GM21786 (cell line): ENCODE measurements around the gene IL4R.
"Not testable (repeated sequence)": the region's sequence is repeated elsewhere in the genome, so short reads cannot be mapped to it uniquely, and the experiment has no call there.

Source experiments
- ATAC-seq: cut with Tn5 transposase; IDR thresholded peaks from one replicate; pipeline ENCODE4 v1.9.1; 2021; ENCODE audit not compliant: unreplicated experiment

Gene IL4R

DNA sequence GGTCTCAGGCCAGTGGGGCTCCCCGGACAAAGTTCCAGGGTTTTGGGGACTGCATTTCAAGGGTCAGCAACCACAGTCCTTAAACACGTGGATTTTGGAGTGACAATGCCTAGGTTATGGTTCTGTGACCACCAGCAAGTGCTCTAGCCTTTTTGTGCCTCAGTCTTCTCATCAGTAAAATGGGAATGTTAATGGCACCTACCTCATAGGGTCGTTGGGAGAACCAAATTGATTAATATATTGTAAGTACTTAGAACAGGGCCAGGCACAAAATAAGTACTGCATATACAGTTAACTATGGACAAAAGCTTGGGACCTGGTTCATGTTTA lies 13.8 kb downstream of the IL4R start:
- ATAC-seq, result no peak

DNA sequence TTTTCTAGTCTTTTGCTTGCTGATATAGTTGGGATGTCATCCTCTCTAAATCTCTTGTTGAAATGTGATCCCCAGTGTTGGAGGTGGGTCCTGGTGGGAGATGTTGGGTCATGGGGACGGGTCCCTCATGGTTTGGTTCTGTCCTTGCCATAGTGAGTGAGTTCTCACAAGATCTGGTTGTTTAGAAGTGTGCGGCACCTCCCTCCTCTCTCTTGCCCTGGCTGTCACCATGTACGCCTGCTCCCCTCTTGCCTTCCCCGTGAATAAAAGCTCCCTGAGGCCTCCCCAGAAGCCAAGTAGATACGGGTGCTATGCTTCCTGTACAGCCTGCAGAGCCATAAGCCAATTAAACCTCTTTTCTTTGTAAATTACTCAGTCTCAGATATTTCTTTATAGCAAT lies 15.2 kb downstream of the IL4R start:
- ATAC-seq, result no peak

DNA sequence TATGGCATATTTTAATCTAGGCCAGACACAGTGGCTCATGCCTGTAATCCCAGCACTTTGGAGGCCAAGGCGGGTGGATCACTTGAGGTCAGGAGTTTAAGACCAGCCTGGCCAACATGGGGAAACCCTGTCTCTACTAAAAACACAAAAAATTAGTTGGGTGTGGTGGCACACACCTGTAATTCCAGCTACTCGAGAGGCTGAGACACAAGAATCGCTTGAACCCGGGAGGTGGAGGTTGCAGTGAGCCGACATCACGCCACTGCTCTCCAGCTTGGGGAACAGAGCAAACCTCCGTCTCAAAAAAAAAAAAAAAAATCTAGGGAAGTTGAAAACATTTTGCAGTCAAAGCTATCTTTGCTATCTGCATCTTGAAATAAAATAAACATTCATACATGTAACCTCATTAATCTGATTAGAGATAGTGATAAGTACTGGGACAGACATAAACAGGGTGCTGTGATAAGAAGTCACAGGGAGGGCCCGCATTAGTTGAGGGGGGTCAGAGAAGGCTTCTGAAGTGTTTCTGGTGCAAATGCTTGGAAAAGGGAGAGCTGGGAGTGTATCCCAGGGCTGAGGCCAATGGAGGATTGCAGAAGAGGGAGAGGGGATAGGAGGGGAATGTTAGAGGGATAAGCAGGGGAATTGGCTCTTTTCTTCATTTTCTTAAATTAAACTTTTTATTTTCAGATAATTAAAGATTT lies 15.8 kb downstream of the IL4R start:
- ATAC-seq, result not testable (repeated sequence)

DNA sequence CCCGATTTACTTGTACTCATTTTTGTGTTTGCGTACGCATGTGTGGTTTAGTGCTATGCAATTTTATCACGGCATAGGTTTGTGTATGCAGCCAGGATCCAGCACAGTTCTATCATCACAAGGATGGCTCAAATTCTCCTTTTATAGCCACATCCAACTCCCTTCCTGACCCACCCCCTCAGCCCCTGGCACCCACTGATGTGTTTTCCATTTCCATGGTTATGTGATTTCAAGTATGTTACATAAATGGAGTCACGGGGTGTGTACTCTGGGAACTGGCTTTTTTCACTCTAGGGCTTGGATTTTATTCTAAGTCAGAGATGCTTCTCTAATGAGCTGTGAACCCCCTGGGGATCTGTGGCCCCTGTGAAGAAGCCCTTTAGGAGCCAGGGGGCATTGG lies 16.8 kb downstream of the IL4R start:
- ATAC-seq, result no peak

DNA sequence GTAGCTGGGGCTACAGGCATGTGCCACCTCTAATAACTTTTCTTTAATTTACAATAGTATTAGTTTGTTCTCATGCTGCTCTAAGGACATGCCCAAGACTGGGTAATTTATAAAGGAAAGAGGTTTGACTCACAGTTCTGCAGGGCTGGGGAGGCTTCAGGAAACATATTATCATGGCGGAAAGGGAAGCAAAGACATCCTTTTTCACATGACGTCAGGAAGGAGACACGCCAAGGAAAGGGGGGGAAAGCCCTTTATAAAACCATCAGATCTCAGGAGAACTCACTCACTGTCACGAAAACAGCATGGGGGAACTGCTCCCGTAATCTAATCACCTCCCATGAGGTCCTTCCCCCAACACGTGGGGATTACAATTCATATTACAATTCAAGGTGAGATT lies 18.3 kb downstream of the IL4R start:
- no peak for ATAC-seq

DNA sequence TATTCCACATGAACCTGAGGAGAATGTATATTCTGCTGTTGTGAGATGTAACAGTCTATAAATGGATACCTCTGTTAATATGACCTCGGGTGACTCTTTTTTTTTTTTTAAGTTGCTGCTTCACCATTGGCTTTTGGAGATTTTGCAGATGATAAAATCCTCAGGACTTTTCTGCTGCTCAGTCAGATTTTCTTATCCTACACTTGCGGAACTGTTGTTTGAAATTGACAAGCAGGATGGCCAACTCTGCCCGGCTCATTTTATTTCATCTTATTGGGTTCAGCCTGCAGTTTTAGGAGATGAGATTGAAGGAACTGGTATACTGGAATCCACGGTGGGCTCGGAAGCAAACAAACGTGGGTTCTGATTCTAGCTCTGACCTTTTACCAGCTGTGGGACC lies 19.3 kb downstream of the IL4R start:
- no peak for ATAC-seq

DNA sequence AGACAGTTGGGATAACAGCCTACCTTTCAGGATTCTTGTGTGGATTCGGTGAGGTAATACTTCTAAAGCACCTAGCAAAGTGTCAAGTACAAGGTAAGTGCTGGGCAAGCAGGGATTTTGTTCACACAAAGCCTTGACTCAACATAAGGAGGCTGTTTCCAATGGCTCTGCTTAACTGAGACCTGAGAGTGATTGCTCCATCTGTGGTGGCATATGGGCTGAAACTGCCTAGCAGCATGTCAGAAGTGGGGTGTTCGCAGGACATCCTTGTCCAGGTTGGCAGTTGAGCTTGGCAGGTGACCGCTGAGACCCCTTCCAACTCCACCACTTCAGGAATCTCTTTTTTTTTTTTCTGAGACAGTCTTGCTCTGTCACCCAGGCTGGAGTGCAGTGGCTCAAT lies 19.8 kb downstream of the IL4R start:
- ATAC-seq, result no peak

DNA sequence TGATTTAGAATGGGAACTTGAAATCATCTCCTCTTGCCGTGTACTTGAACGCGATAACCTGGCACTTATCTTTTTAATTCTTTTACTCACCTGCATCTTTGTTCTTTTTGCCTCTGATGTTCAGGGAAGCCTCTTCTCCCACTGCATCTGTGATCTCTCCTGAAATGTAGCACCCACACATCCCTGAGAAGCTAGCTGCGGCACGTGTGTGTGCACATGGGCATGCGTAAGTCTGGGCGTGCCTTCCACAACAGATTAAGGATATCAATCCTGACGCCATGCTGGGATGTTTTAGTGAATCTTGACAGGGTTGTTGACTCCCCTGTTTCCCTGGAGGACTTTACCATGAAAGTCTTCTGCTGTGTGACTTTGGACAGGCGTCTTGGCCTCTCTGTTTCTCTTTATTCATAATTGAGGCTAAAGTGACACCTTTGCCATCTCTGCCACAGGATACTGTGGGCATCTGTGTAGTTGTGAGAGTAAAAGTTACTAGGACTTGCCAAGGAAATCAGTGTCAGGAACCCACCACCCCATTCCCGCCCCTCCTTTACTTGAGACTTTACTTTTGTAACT lies 20.5 kb downstream of the IL4R start:
- no peak for ATAC-seq

DNA sequence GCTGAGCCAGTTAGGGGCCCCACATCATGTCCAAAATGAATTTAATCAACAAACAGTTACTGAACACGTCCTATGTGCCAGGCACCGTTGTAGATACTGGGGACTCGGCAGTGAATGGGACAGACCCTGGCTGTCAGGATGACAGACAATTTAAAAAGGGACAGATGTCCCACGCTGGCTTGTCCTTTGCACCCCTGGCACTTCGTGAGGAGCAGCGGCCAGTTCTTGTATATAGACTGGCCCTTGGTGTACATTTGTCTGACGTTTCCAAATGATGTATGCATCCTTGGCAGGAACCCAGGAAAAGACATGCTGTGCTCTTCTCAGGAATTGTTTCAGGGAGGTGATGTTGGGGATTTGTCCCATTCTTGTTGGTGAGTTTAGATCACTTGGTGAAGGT lies 21.1 kb downstream of the IL4R start:
- ATAC-seq, result no peak

DNA sequence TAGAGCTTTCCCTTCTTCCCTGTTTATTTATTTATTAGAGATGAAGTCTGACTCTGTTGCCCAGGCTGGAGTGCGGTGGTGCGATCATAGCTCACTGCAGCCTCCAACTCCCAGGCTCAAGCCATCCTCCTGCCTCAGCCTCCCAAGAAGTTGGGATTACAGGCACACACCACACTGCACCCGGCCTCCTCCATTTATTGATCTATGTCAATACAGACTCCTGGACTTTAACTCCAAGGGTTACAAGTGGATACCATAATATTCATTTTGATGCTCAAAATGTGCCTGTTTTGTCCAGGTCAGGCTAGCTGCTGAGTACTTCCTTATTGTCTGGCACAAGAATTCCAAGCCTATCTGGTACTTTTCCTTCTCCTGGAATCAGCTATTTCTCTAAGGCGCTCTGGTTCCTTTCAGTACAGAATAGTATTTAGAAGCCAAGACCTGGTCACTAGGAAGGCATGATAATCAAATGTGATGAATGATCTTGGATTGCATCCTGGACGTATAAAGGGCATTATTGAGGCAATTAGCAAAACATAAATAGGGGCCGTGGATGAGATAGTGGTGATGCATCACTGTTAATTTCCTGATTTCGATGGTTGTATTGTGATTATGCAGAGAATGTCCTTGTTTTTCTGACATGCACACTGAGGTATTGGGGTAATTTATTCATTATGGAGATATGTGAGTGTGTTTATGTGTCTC lies 21.7 kb downstream of the IL4R start:
- no peak for ATAC-seq

DNA sequence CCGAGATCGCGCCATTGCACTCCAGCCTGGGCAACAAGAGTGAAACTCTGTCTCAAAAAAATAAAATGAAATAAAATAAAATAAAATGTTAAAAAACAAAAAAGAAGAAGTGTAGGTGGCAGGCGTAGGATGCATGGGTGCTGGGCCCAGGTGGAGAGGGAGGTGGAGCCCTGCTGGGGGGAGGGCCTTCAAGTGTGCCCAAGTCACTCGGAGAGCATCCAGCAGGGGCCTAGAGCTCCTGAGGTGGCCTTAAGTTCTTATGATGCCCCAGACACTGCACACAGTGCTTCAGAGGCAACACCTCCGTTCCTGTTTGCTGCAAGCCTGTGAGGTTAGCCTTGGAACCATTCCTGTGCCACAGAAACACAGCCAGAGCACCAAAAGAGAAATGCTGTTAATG lies 23.2 kb downstream of the IL4R start:
- ATAC-seq, result no peak

DNA sequence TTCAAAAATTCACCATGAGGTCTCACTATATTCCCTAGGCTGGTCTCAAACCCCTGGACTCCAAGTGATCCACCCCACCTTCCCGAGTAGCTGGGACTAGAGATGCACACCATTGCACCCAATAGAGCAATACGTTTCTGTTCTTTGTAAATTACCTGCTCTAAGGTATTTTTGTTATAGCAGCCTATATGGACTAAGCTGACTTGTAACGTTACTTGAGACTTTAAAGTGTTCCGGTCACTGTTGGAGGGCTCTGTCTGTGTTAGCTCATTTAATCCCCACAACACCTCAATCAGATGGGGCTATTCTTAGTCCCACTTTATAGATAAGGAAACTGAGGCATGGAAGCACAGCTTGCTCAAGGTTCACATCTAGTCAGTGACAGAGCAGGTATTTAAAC lies 25.4 kb downstream of the IL4R start:
- no peak for ATAC-seq

DNA sequence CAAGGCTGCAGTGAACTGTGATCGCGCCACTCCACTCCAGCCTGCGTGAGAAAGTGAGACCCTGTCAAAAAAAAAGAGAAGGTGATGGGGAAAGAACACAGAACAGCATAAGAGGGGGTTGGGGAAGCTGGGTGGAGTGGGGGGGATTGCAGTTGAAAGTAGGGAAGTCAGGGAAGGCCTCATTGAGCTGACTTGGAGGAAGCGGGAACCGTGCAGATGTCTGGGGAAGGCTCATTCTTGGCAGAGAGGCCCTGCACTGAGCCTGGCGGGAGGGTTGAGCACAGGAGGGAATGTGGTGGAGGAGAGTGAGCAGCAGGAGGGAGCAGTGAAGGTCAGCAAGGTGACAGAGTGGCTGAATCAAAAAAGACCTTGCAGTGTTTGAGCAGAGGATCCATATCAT lies 26.9 kb downstream of the IL4R start:
- no peak for ATAC-seq

DNA sequence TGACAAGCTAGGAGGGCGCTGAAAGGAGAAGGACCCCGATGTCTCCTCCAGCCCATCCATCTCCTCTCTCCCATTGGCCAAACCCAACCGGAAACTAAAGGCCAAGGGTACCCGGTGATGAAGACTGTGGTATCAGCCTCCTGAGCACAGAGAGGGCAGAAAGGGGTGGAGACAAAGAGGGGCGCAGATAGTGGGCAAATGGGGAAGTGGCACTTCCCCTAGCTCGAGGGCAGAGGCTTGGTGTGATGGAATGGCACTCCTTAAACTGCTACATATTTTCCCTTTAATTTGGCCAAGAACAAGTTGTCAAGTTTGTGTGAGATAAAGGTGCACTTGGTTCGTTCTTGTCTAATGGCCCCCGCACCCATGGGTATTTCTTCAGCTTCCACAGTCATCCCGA lies 27.8 kb downstream of the IL4R start:
- no peak for ATAC-seq

DNA sequence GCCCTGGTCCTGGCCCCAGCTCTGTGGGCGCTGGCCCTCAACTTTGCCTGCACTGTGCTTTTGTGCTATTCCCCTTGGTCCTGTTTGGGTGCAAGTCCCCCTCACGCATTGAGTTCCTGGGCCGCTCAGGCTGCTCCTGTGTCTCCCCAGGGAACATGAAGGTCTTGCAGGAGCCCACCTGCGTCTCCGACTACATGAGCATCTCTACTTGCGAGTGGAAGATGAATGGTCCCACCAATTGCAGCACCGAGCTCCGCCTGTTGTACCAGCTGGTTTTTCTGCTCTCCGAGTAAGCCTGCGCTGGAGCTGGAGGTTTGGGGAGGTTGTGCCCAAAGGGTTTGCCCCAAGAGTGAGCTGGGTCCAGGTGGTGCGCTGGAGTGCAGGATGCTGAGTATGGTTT lies 28.2 kb downstream of the IL4R start:
- ATAC-seq, result no peak

DNA sequence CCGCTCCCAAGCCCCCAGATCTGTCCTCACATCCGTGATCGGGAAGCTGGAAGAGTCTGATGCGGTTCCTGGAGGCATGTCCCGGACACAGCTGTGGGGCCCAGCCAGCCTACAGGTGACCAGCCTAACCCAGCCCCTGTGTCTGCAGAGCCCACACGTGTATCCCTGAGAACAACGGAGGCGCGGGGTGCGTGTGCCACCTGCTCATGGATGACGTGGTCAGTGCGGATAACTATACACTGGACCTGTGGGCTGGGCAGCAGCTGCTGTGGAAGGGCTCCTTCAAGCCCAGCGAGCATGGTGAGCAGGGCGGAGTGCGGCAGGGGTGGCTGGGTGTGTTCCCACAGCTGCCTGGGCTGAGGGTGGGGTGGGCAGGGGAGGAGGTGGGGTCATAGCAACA lies 30.9 kb downstream of the IL4R start:
- no peak for ATAC-seq

DNA sequence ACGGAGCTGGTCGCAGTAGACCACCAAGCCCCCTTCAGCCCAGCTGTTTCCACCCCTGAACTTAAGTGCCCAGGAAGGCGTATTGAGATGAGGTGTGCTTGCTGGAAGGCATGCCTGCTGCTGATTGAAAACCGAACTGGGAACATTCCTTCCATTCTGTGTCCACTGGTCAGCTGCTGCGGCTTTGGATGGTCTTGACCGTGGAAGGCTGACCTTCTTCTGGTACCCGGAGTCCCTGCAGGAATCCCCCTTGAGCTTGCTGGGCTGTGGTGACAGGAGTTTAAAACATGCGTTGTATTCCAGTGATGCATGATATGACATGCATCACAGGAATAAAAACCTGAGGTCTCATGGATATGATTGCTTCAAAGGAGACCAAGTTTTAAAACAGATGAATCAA lies 31.4 kb downstream of the IL4R start:
- no peak for ATAC-seq

DNA sequence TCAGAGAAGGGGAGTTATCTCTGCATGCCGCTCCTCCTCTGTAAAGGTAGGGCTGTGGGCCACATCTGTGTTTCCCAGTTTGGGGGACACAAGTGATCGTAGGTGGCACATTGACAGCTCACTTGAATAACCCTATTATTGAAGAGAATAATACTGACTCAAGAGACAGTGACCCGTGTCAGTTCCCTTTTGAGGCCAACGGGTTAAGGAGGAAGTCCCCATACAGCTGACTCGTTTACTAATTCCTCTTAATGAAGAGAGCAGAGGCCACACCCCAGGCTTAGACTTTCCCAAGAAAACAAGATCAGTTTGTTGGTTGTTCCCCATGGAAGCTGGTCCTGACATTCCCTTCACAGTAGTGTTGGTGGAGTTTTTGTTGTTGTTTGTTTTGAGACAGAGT lies 33.0 kb downstream of the IL4R start:
- no peak for ATAC-seq

DNA sequence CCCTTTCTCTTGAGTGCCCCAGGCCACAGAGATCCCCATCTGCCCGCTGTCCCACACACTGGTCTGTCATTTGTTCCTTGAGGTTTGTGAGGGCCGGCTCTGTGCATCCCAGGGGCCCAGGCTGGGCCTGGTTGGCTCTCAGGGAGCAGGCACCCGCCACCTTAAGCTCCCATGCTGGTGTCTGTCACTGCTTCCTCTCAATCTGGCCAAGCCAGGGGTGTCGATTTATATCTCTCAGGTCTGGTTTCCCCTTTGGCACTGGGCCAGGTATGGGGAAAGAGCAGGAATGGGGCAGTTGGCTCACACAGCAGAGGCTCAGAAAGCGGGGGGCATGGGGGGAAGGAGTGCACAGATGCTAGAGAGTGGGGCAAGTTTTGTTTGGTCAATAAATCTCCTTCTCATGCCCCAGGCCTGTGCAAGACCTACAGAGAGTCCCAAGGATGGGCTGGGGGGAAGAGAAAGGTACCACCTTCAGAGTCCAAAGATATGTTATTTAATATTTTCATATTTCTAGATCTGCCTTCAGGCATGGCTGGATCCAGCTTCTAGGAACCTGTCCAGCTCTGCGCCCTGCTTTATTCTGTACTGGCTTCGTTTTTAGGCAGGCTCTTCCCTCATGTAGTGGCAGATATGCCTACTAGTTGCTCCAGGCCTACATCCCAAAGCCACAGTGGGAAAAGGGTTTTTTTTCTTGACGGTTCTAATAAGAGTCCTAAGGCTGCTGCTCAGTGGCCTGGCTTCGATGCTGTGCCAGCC lies 34.3 kb downstream of the IL4R start:
- no peak for ATAC-seq

DNA sequence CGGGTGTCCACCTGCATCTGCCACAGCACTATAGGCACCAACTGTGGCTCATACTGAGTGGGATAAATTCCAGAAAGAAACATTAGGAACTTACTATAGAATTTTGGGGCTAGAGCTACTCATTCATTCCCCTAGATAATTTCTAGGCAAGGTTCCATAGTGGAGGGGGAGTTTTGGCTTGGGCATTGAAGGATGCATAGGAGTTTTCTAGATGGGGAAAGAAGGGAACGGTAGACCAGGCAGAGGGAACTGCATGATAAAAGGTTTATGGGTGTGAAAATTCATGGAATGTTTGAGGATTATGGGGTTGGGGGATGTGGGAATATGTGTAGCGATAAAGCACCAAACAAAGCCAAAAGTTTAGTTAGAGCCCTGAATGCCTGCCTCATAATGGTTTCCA lies 35.5 kb downstream of the IL4R start:
- ATAC-seq, result no peak

DNA sequence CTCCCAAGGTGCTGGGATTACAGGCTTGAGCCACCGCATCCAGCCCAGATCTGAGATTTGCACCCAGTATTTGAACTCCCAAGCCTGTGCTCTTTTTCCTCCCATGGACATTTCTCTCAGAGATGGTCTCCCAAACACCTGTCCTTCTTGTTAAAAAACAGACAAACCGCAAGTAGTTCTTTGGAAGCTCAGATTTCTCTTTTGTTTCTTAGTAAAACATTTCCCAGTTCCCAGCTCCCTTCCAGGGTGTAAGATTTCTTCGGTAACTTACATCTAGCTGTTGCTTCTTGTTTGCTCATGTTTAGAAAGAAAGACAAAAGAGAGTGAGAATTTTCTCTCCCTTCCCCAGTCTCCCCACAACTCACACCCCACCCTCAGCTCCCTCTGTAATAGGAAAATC lies 36.2 kb downstream of the IL4R start:
- no peak for ATAC-seq

DNA sequence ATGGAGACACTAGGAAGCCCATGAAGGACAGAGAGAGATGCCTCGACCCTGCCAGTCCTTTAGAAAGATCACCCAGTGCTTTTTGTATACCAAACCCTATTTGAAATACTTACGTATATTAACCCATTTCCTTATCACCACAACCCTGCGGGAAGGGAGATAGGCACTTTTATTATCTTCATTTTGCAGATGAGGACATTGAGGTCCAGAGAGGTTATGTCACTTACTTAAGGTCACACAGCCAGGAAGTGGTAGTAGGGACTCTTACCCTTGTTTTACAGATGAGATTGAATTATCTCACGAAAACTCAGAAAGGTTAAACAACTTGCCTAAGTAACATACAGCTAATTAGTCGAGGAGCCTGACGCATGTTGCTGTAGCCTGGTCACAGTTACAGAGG lies 38.2 kb downstream of the IL4R start:
- ATAC-seq, result no peak
